HG03097 (cell line): Measurements from ENCODE around the gene DUX4.
A peak's percentile ranks its signal among the peaks of the same experiment; 100 is the strongest.
"Not testable (repeated sequence)": the region's sequence is repeated elsewhere in the genome, so short reads cannot be mapped to it uniquely, and the experiment has no call there.

ENCODE experiments used
- ATAC-seq: cut with Tn5 transposase; IDR thresholded peaks from one replicate; pipeline ENCODE4 v1.9.1; 2021; ENCODE audit not compliant: unreplicated experiment, low FRiP score

Gene DUX4

DNA sequence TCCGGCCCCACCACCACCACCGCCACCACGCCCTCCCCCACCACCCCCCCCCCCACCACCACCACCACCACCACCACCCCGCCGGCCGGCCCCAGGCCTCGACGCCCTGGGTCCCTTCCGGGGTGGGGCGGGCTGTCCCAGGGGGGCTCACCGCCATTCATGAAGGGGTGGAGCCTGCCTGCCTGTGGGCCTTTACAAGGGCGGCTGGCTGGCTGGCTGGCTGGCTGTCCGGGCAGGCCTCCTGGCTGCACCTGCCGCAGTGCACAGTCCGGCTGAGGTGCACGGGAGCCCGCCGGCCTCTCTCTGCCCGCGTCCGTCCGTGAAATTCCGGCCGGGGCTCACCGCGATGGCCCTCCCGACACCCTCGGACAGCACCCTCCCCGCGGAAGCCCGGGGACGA lies at the start of gene DUX4:
Gene DUX4, plus strand, starts transcription at position 347 of the 400 bp plus-strand sequence. Its CDS starts 0 bp downstream, at position 347.
- ATAC-seq = not testable (repeated sequence)

DNA sequence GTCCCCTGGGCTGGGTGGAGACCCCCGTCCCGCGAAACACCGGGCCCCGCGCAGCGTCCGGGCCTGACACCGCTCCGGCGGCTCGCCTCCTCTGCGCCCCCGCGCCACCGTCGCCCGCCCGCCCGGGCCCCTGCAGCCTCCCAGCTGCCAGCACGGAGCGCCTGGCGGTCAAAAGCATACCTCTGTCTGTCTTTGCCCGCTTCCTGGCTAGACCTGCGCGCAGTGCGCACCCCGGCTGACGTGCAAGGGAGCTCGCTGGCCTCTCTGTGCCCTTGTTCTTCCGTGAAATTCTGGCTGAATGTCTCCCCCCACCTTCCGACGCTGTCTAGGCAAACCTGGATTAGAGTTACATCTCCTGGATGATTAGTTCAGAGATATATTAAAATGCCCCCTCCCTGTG lies 1.9 kb downstream of the DUX4 start:
- ATAC-seq = not testable (repeated sequence)

DNA sequence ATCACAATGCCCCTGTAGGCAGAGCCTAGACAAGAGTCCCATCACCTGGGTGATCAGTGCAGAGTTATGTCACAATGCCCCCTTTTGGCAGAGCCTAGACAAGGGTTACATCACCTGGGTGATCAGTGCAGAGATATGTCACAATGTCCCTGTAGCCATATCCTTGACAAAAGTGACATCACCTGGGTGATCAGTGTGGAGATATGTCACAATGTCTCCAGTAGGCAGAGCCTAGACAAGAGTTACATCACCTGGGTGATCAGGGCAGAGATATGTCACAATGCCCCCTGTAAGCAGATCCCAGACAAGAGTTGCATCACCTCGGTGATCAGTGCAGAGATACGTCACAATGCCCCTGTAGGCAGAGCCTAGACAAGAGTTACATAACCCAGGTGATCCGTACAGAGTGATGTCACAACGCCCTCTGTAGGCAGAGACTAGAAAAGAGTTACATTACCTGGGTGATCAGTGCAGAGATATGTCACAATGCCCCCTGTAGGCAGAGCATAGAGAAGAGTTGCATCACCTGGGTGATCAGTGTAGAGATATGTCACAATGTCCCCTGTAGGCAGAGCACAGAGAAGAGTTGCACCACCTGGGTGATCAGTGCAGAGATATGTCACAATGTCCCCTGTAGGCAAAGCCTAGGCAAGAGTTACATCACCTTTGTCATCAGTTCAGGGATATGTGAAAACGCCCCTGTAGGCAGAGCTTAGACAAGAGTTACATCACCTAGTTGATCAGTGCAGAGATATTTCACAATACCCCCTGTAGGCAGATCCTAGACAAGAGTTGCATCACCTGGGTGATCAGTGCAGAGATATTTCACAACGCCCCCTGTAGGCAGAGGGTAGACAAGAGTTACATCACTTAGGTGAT lies 4.4 kb downstream of the DUX4 start:
- ATAC-seq = peak; percentile 44

DNA sequence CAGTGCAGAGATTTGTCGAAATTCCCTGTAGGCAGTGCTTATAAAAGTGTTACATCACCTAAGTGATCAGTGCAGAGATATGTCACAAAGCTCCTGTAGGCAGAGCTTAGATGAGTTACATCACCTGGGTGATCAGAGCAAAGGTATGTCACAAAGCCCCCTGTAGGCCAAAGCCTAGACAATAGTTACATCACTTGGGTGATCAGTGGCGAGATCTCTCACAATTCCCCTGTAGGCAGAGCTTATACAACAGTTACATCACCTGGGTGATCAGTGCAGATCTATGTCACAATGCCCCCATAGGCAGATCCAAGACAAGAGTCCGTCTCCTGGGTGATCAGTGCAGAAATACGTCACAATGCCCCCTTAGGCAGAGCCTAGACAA lies 5.0 kb downstream of the DUX4 start:
- peak; percentile 9 for ATAC-seq

DNA sequence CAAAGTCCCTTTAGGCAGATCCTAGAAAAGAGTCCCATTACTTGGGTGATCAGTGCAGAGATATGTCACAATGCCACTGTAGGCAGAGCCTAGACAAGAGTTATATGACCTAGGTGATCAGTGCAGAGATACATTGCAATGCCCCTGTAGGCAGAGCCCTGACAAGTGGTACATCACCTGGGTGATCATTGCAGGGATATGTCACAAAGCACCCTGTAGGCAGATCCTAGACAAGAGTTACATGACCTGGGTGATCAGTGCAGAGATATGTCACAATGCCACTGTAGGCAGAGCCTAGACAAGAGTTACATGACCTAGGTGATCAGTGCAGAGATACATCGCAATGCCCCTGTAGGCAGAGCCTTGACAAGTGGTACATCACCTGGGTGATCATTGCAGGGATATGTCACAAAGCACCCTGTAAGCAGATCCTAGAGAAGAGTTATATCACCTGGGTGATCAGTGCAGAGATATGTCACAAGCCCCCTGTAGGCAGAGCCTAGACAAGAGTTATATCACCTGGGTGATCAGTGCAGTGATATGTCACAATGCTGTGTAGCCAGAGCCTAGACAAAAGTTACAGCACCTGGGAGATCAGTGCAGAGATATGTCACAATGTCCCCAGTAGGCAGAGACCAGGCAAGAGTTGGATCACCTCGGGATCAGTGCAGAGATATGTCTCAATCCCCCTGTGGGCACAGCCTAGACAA lies 5.6 kb downstream of the DUX4 start:
- peak; percentile 76 for ATAC-seq

DNA sequence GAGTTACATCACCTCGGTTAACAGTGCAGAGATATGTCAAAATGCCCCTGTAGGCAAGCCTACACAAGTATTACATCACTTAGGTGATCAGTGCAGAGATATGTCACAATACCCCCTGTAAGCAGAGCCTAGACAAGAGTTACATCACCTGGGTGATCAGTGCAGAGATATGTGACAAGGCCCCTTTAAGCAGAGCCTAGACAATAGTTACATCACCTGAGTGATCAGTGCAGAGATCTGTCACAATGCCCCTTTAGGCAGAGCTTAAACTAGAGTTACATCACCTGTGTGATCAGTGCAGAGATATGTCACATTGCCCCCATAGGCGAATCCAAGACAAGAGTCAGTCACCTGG lies 6.1 kb downstream of the DUX4 start:
- ATAC-seq = peak; percentile 33

DNA sequence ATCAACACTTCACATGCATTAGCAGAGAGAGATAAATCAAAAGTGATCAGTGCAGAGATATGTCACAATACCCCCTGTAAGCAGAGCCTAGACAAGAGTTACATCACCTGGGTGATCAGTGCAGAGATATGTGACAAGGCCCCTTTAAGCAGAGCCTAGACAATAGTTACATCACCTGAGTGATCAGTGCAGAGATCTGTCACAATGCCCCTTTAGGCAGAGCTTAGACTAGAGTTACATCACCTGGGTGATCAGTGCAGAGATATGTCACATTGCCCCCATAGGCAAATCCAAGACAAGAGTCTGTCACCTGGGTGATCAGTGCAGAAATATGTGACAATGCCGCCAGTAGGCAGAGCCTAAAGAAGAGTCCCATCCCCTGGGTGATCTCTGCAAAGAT lies 7.4 kb downstream of the DUX4 start:
- not testable (repeated sequence) for ATAC-seq

DNA sequence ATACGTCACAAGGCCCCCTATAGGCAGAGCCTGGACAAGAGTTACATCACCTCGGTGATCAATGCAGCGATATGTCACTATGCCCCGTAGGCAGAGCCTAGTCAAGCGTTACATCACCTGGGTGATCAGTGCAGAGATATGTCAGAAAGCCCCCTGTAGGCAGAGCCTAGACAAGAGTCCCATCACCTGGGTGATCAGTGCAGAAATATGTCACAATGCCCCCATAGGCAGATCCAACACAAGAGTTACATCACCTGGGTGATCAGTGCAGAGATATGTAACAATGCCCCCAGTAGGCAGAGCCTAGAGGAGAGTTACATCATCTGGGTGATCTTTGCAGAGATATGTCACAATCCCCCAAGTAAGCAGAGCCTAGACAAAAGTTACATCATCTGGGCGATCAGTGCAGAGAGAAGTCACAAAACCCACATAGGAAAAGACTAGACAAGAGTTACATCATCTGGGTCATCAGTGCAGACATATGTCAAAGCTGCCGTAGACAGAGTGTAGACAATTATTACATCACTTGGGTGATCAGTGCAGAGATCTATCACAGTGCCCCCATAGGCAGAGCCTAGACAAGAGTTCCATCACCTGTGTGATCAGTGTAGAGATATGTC lies 8.0 kb downstream of the DUX4 start:
- ATAC-seq = not testable (repeated sequence)

DNA sequence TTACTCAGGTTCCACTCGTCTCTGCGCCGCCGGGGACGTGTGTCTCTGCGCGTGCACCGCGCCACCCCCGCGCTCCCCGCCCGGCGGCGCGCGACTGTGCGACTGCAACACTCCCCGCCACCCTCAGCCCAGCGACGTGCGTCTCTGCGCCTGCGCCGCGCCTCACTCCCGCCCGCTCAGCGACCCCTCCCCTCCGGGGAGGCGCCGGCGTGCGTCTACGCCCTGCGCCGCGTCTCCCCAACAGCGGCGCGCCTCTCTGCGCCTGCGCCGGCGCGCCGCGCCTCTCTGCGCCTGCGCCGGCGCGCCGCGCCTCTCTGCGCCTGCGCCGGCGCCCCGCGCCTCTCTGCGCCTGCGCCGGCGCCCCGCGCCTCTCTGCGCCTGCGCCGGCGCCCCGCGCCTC lies 29.9 kb downstream of the DUX4 start:
- ATAC-seq = not testable (repeated sequence)
